K562 (cell line): ENCODE results near the gene CS. TPM values are rescaled to one million over a fixed set of nuclear protein-coding genes. Genes with fewer than 3 reads are reported as not detected.

Source experiments
- ERF ChIP-seq: fragments of 450-650 bp; formaldehyde crosslinking; IDR thresholded peaks from 2 replicates; pipeline ENCODE4 v1.4.0; 2020; ENCODE audit warnings: mild to moderate bottlenecking, mixed read lengths
- NCOA2 ChIP-seq, 2 experiments: fragments of 450-650 bp; IDR thresholded peaks; 2 replicates each; pipeline ENCODE4 v1.6.1; 2018; ENCODE audit warnings: mild to moderate bottlenecking in 2 of 2, moderate library complexity in 1 of 2; ENCODE audit not compliant: partially characterized antibody in 2 of 2
- NCOA6 ChIP-seq: fragments of 450-650 bp; IDR thresholded peaks from 2 replicates; pipeline ENCODE4 v1.6.1; 2017; ENCODE audit warnings: mild to moderate bottlenecking
- STAT5B ChIP-seq: fragments of 250-450 bp; sonication (Bioruptor Pico); IDR thresholded peaks from 2 replicates; pipeline ENCODE4 v1.8.0; 2021; ENCODE audit warnings: mild to moderate bottlenecking, inconsistent platforms
- polyA plus RNA-seq, 8 experiments: library from polyadenylated mRNA; depleted of rRNA in 4 of 8; stranded (reverse) in 5 of 8; unstranded in 3 of 8; fragments of >200 nt; fragmentation: Nextera tagmentation in 2 of 8; fragmentation: Illumina TruSeq in 1 of 8; extraction: Ambion mirVana in 2 of 8; extraction: Trizol in 1 of 8; gene quantifications; 2 replicates each; pipeline versions ENCODE4 v1.2.1 to v1.2.3, GENCODE V29; 2011 to 2014; ENCODE audit warnings: inconsistent platforms in 1 of 8, missing spikeins in 1 of 8
- total RNA-seq, 7 experiments: library from RNA; depleted of rRNA in 6 of 7; stranded (reverse); fragments of >200 nt in 6 of 7; fragmentation: Illumina TruSeq in 2 of 7; extraction: Trizol in 2 of 7; gene quantifications; 2 replicates each; pipeline versions ENCODE4 v1.2.1 to v1.2.3, GENCODE V29; 2011 to 2021; ENCODE audit warnings: low replicate concordance in 1 of 7
- TF ChIP-seq, protein P1 (sequence below): fragments of 450-650 bp; IDR thresholded peaks from 2 replicates; pipeline ENCODE4 v1.6.1; 2016; ENCODE audit warnings: mild to moderate bottlenecking, moderate library complexity
- TF ChIP-seq, protein P2 (sequence below): fragments of 250-450 bp; sonication (Bioruptor Pico); IDR thresholded peaks from 2 replicates; pipeline ENCODE4 v1.4.0; 2020; ENCODE audit warnings: mild to moderate bottlenecking
- TF ChIP-seq, protein P3 (sequence below): sonication (generic); formaldehyde crosslinking; IDR thresholded peaks from 2 replicates; pipeline ENCODE4 v1.8.1; 2023; ENCODE audit warnings: mild to moderate bottlenecking, missing genetic modification reagents
- TF ChIP-seq, protein P4 (sequence below): fragments of 200-400 bp; formaldehyde crosslinking; IDR thresholded peaks from 2 replicates; pipeline ENCODE4 v1.6.1; 2017; ENCODE audit warnings: mild to moderate bottlenecking, low read depth, low read length, moderate library complexity

CS gene
- total and polyA plus RNA-seq, 9 of the 15 experiments (the other 6 are each of a cell fraction or from before 2014, with no cell fraction given) = 99.9 to 390 (median 149) TPM

DNA sequence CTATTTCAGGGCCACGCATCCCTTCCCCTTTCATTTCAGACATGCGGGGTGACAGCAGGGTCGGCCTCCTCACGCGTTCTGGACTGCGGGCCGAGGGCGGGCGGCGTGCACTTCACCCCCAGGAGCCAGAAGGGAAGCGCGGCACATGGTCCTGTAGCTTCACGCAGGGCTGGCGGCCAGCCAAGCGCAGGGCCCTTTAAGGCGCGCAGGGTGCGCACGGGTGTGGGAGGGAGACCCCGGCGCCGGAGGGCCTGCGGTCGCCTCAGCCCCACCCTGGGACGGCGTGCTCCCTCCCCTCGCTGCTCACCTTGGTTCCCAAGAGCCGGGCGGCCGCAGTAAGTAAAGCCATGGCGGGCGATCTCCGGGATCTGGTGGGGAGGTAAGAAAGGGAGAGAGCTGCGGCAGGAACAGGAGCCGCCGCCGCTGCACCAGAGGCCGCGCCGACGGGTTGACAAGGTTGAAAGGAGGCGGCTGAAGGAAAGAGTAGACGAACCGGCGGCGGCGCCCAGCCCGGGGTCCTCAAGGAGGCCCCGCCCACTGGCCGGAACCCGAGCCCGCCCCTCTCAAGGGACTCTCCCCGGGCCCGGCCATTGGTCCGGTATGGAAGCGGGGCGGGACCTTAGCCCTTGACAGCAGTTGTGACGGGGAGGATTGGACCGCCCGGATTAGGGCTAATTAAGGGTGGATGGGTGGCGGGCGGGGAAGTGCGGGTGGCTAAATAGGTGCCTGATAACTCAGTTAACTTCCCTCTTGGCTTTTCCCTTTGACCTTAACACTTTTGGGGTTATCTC is at the start of gene CS (continued):
- TF ChIP-seq, protein P1, sequence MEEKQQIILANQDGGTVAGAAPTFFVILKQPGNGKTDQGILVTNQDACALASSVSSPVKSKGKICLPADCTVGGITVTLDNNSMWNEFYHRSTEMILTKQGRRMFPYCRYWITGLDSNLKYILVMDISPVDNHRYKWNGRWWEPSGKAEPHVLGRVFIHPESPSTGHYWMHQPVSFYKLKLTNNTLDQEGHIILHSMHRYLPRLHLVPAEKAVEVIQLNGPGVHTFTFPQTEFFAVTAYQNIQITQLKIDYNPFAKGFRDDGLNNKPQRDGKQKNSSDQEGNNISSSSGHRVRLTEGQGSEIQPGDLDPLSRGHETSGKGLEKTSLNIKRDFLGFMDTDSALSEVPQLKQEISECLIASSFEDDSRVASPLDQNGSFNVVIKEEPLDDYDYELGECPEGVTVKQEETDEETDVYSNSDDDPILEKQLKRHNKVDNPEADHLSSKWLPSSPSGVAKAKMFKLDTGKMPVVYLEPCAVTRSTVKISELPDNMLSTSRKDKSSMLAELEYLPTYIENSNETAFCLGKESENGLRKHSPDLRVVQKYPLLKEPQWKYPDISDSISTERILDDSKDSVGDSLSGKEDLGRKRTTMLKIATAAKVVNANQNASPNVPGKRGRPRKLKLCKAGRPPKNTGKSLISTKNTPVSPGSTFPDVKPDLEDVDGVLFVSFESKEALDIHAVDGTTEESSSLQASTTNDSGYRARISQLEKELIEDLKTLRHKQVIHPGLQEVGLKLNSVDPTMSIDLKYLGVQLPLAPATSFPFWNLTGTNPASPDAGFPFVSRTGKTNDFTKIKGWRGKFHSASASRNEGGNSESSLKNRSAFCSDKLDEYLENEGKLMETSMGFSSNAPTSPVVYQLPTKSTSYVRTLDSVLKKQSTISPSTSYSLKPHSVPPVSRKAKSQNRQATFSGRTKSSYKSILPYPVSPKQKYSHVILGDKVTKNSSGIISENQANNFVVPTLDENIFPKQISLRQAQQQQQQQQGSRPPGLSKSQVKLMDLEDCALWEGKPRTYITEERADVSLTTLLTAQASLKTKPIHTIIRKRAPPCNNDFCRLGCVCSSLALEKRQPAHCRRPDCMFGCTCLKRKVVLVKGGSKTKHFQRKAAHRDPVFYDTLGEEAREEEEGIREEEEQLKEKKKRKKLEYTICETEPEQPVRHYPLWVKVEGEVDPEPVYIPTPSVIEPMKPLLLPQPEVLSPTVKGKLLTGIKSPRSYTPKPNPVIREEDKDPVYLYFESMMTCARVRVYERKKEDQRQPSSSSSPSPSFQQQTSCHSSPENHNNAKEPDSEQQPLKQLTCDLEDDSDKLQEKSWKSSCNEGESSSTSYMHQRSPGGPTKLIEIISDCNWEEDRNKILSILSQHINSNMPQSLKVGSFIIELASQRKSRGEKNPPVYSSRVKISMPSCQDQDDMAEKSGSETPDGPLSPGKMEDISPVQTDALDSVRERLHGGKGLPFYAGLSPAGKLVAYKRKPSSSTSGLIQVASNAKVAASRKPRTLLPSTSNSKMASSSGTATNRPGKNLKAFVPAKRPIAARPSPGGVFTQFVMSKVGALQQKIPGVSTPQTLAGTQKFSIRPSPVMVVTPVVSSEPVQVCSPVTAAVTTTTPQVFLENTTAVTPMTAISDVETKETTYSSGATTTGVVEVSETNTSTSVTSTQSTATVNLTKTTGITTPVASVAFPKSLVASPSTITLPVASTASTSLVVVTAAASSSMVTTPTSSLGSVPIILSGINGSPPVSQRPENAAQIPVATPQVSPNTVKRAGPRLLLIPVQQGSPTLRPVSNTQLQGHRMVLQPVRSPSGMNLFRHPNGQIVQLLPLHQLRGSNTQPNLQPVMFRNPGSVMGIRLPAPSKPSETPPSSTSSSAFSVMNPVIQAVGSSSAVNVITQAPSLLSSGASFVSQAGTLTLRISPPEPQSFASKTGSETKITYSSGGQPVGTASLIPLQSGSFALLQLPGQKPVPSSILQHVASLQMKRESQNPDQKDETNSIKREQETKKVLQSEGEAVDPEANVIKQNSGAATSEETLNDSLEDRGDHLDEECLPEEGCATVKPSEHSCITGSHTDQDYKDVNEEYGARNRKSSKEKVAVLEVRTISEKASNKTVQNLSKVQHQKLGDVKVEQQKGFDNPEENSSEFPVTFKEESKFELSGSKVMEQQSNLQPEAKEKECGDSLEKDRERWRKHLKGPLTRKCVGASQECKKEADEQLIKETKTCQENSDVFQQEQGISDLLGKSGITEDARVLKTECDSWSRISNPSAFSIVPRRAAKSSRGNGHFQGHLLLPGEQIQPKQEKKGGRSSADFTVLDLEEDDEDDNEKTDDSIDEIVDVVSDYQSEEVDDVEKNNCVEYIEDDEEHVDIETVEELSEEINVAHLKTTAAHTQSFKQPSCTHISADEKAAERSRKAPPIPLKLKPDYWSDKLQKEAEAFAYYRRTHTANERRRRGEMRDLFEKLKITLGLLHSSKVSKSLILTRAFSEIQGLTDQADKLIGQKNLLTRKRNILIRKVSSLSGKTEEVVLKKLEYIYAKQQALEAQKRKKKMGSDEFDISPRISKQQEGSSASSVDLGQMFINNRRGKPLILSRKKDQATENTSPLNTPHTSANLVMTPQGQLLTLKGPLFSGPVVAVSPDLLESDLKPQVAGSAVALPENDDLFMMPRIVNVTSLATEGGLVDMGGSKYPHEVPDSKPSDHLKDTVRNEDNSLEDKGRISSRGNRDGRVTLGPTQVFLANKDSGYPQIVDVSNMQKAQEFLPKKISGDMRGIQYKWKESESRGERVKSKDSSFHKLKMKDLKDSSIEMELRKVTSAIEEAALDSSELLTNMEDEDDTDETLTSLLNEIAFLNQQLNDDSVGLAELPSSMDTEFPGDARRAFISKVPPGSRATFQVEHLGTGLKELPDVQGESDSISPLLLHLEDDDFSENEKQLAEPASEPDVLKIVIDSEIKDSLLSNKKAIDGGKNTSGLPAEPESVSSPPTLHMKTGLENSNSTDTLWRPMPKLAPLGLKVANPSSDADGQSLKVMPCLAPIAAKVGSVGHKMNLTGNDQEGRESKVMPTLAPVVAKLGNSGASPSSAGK = peak; percentile 71
- TF ChIP-seq ERF (CRISPR knock-in tag) (no peak), STAT5B (CRISPR knock-in tag) (no peak), NCOA6 (no peak), NCOA2 (IDR thresholded peaks at IDR 0.05; ENCODE audit: partially characterized antibody in 2 of 2) (peak in 1 of 2 experiments; percentile 50)
- TF ChIP-seq, protein P2, sequence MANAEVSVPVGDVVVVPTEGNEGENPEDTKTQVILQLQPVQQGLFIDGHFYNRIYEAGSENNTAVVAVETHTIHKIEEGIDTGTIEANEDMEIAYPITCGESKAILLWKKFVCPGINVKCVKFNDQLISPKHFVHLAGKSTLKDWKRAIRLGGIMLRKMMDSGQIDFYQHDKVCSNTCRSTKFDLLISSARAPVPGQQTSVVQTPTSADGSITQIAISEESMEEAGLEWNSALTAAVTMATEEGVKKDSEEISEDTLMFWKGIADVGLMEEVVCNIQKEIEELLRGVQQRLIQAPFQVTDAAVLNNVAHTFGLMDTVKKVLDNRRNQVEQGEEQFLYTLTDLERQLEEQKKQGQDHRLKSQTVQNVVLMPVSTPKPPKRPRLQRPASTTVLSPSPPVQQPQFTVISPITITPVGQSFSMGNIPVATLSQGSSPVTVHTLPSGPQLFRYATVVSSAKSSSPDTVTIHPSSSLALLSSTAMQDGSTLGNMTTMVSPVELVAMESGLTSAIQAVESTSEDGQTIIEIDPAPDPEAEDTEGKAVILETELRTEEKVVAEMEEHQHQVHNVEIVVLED (CRISPR knock-in tag) = peak; percentile 82
- TF ChIP-seq, protein P3, sequence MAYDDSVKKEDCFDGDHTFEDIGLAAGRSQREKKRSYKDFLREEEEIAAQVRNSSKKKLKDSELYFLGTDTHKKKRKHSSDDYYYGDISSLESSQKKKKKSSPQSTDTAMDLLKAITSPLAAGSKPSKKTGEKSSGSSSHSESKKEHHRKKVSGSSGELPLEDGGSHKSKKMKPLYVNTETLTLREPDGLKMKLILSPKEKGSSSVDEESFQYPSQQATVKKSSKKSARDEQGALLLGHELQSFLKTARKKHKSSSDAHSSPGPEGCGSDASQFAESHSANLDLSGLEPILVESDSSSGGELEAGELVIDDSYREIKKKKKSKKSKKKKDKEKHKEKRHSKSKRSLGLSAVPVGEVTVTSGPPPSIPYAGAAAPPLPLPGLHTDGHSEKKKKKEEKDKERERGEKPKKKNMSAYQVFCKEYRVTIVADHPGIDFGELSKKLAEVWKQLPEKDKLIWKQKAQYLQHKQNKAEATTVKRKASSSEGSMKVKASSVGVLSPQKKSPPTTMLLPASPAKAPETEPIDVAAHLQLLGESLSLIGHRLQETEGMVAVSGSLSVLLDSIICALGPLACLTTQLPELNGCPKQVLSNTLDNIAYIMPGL (CRISPR knock-in tag) = no peak
- TF ChIP-seq, protein P4, sequence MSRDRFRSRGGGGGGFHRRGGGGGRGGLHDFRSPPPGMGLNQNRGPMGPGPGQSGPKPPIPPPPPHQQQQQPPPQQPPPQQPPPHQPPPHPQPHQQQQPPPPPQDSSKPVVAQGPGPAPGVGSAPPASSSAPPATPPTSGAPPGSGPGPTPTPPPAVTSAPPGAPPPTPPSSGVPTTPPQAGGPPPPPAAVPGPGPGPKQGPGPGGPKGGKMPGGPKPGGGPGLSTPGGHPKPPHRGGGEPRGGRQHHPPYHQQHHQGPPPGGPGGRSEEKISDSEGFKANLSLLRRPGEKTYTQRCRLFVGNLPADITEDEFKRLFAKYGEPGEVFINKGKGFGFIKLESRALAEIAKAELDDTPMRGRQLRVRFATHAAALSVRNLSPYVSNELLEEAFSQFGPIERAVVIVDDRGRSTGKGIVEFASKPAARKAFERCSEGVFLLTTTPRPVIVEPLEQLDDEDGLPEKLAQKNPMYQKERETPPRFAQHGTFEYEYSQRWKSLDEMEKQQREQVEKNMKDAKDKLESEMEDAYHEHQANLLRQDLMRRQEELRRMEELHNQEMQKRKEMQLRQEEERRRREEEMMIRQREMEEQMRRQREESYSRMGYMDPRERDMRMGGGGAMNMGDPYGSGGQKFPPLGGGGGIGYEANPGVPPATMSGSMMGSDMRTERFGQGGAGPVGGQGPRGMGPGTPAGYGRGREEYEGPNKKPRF = no peak
